K562 (cell line): ENCODE results near the gene SLC38A1. TPM values are rescaled to one million over a fixed set of nuclear protein-coding genes. Genes with fewer than 3 reads are reported as not detected.

Source experiments
- CEBPB ChIP-seq: fragments of 450-650 bp; IDR thresholded peaks from 2 replicates; pipeline ENCODE4 v1.6.1; 2016; ENCODE audit warnings: missing genetic modification characterization, missing compliant biosample characterization
- CEBPG ChIP-seq, 3 experiments: fragments of 200-800 bp in 1 of 3; sonication (Bioruptor generic) in 1 of 3; sonication (generic) in 1 of 3; formaldehyde crosslinking in 1 of 3; IDR thresholded peaks in 2 of 3; conservative IDR thresholded peaks in 1 of 3; 2 replicates each; pipeline versions ENCODE4 v1.6.1 to v1.8.0; 2016 to 2022; ENCODE audit warnings: missing compliant biosample characterization in 2 of 3, missing genetic modification characterization in 2 of 3, mild to moderate bottlenecking in 1 of 3, missing genetic modification reagents in 1 of 3
- CHD2 ChIP-seq: IDR thresholded peaks from 2 replicates; pipeline ENCODE4 v1.6.1; 2011; ENCODE audit warnings: low read depth, low read length
- ILK ChIP-seq: fragments of 450-650 bp; IDR thresholded peaks from 2 replicates; pipeline ENCODE4 v1.6.1; 2016; ENCODE audit warnings: missing genetic modification characterization, low read depth, mild to moderate bottlenecking, missing compliant biosample characterization, moderate library complexity, borderline replicate concordance
- JUND ChIP-seq, 2 experiments: IDR thresholded peaks; 2 replicates in 1 of 2; 3 replicates in 1 of 2; pipeline ENCODE4 v1.6.1; 2011; ENCODE audit warnings: borderline replicate concordance in 2 of 2, low read depth in 2 of 2, low read length in 2 of 2, improper control_type of control experiment in 1 of 2, missing biosample characterization in 1 of 2, missing genetic modification characterization in 1 of 2, missing genetic modification reagents in 1 of 2
- MTA2 ChIP-seq: fragments of 450-650 bp; IDR thresholded peaks from 2 replicates; pipeline ENCODE4 v1.6.1; 2016; ENCODE audit warnings: low read depth
- NCOA1 ChIP-seq: fragments of 450-650 bp; IDR thresholded peaks from 2 replicates; pipeline ENCODE4 v1.6.1; 2016; ENCODE audit warnings: low read depth
- NFATC3 ChIP-seq: fragments of 450-650 bp; IDR thresholded peaks from 2 replicates; pipeline ENCODE4 v1.6.1; 2017; ENCODE audit warnings: mild to moderate bottlenecking
- NONO ChIP-seq, 2 experiments: fragments of 200-400 bp in 1 of 2; fragments of 450-650 bp in 1 of 2; formaldehyde crosslinking in 1 of 2; IDR thresholded peaks; 2 replicates each; pipeline ENCODE4 v1.6.1; 2017; ENCODE audit warnings: low read depth in 2 of 2, mild to moderate bottlenecking in 2 of 2, moderate library complexity in 2 of 2, low read length in 1 of 2
- PCBP1 ChIP-seq: fragments of 200-400 bp; formaldehyde crosslinking; IDR thresholded peaks from 2 replicates; pipeline ENCODE4 v1.6.1; 2018; ENCODE audit warnings: mild to moderate bottlenecking, low read depth, low read length; ENCODE audit not compliant: poor library complexity, severe bottlenecking
- PPARD ChIP-seq: fragments of 250-450 bp; sonication (Bioruptor Pico); IDR thresholded peaks from 2 replicates; pipeline ENCODE4 v1.8.0; 2022; ENCODE audit warnings: inconsistent platforms, mild to moderate bottlenecking, moderate library complexity
- RB1 ChIP-seq: fragments of 450-650 bp; IDR thresholded peaks from 2 replicates; pipeline ENCODE4 v1.6.1; 2017; ENCODE audit warnings: low read depth, mild to moderate bottlenecking
- SMAD1 ChIP-seq: fragments of 150-350 bp; IDR thresholded peaks from 2 replicates; pipeline ENCODE4 v1.6.1; 2014; ENCODE audit warnings: low read length, low read depth; ENCODE audit not compliant: partially characterized antibody
- SMC3 ChIP-seq: conservative IDR thresholded peaks from 2 replicates; pipeline ENCODE4 v1.6.1; 2011; ENCODE audit warnings: low read depth, low read length, improper control_type of control experiment; ENCODE audit not compliant: insufficient read depth
- SRSF9 ChIP-seq: fragments of 200-400 bp; formaldehyde crosslinking; IDR thresholded peaks from 2 replicates; pipeline ENCODE4 v1.6.1; 2017; ENCODE audit warnings: low read depth, low read length, borderline replicate concordance
- ZNF766 ChIP-seq: fragments of 200-800 bp; sonication (Bioruptor generic); conservative IDR thresholded peaks from 2 replicates; pipeline ENCODE4 v1.6.1; 2016; ENCODE audit warnings: missing genetic modification characterization, missing compliant biosample characterization
- polyA plus RNA-seq, 8 experiments: library from polyadenylated mRNA; depleted of rRNA in 4 of 8; stranded (reverse) in 5 of 8; unstranded in 3 of 8; fragments of >200 nt; fragmentation: Nextera tagmentation in 2 of 8; fragmentation: Illumina TruSeq in 1 of 8; extraction: Ambion mirVana in 2 of 8; extraction: Trizol in 1 of 8; gene quantifications; 2 replicates each; pipeline versions ENCODE4 v1.2.1 to v1.2.3, GENCODE V29; 2011 to 2014; ENCODE audit warnings: inconsistent platforms in 1 of 8, missing spikeins in 1 of 8
- total RNA-seq, 7 experiments: library from RNA; depleted of rRNA in 6 of 7; stranded (reverse); fragments of >200 nt in 6 of 7; fragmentation: Illumina TruSeq in 2 of 7; extraction: Trizol in 2 of 7; gene quantifications; 2 replicates each; pipeline versions ENCODE4 v1.2.1 to v1.2.3, GENCODE V29; 2011 to 2021; ENCODE audit warnings: low replicate concordance in 1 of 7
- TF ChIP-seq, protein P1 (sequence below): fragments of 250-450 bp; sonication (Bioruptor Pico); IDR thresholded peaks from 2 replicates; pipeline ENCODE4 v1.4.0; 2020; ENCODE audit warnings: mild to moderate bottlenecking, moderate library complexity, borderline replicate concordance
- TF ChIP-seq, protein P2 (sequence below): fragments of 250-450 bp; sonication (Bioruptor Pico); IDR thresholded peaks from 2 replicates; pipeline ENCODE4 v1.5.0; 2021
- TF ChIP-seq, protein P3 (sequence below): fragments of 250-450 bp; sonication (Bioruptor Pico); IDR thresholded peaks from 2 replicates; pipeline ENCODE4 v1.4.0; 2020; ENCODE audit warnings: mild to moderate bottlenecking
- TF ChIP-seq, protein P4 (sequence below): fragments of 250-450 bp; sonication (Bioruptor Pico); IDR thresholded peaks from 2 replicates; pipeline ENCODE4 v1.5.0; 2022; ENCODE audit warnings: mild to moderate bottlenecking

Gene SLC38A1
- total and polyA plus RNA-seq, 9 of the 15 experiments (the other 6 are each of a cell fraction or from before 2014, with no cell fraction given) = 51.9 to 112 (median 75.0) TPM

DNA sequence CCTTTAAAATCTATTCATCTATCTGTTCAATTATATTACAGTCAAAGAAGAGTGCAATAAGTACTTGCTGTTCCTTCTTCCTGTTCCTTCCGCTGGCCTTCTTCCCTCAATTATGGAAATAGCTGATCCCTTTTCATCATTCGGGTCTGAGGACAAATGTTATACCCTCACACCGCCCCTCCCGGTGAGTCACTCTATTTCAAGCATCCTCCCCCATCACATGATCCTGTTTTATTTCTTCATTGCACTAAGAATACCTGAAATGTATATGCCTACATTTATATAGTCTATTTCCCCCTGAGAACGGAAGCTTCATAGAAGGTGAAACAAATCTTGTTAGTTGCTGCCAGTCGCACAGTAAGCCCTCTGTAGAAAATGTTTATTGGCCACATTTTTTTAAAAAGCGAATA is 2.5 kb downstream of the SLC38A1 start (continued):
- TF ChIP-seq, protein P1, sequence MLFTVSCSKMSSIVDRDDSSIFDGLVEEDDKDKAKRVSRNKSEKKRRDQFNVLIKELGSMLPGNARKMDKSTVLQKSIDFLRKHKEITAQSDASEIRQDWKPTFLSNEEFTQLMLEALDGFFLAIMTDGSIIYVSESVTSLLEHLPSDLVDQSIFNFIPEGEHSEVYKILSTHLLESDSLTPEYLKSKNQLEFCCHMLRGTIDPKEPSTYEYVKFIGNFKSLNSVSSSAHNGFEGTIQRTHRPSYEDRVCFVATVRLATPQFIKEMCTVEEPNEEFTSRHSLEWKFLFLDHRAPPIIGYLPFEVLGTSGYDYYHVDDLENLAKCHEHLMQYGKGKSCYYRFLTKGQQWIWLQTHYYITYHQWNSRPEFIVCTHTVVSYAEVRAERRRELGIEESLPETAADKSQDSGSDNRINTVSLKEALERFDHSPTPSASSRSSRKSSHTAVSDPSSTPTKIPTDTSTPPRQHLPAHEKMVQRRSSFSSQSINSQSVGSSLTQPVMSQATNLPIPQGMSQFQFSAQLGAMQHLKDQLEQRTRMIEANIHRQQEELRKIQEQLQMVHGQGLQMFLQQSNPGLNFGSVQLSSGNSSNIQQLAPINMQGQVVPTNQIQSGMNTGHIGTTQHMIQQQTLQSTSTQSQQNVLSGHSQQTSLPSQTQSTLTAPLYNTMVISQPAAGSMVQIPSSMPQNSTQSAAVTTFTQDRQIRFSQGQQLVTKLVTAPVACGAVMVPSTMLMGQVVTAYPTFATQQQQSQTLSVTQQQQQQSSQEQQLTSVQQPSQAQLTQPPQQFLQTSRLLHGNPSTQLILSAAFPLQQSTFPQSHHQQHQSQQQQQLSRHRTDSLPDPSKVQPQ (CRISPR knock-in tag) = no peak
- TF ChIP-seq JUND (IDR thresholded peaks at IDR 0.05; ENCODE audit: borderline replicate concordance, low read depth, low read length) (peak; percentile 88), JUND (tag; IDR thresholded peaks at IDR 0.05; ENCODE audit: borderline replicate concordance, low read depth, low read length) (peak; percentile 59; the same call in 2 of the 3 replicates), ZNF766 (CRISPR knock-in tag) (no peak), CEBPB (tag) (no peak), PCBP1 (no peak), SMAD1 (no peak), PPARD (CRISPR knock-in tag) (no peak), SRSF9 (no peak), CHD2 (no peak), CEBPG (CRISPR knock-in tag; IDR thresholded peaks at IDR 0.05) (no peak), CEBPG (tag; conservative IDR thresholded peaks at IDR 0.05 in 1 of 2, IDR thresholded peaks at IDR 0.05 in 1 of 2) (no peak; a peak in 1 of 4 replicates), RB1 (no peak), NFATC3 (no peak), ILK (tag) (no peak), MTA2 (no peak), SMC3 (no peak), NONO (IDR thresholded peaks at IDR 0.05; ENCODE audit: low read depth in 2 of 2, low read length in 1 of 2) (no peak), NCOA1 (no peak)
- TF ChIP-seq, protein P2, sequence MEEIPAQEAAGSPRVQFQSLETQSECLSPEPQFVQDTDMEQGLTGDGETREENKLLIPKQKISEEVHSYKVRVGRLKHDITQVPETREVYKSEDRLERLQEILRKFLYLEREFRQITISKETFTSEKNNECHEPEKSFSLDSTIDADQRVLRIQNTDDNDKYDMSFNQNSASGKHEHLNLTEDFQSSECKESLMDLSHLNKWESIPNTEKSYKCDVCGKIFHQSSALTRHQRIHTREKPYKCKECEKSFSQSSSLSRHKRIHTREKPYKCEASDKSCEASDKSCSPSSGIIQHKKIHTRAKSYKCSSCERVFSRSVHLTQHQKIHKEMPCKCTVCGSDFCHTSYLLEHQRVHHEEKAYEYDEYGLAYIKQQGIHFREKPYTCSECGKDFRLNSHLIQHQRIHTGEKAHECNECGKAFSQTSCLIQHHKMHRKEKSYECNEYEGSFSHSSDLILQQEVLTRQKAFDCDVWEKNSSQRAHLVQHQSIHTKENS (CRISPR knock-in tag) = no peak
- TF ChIP-seq, protein P3, sequence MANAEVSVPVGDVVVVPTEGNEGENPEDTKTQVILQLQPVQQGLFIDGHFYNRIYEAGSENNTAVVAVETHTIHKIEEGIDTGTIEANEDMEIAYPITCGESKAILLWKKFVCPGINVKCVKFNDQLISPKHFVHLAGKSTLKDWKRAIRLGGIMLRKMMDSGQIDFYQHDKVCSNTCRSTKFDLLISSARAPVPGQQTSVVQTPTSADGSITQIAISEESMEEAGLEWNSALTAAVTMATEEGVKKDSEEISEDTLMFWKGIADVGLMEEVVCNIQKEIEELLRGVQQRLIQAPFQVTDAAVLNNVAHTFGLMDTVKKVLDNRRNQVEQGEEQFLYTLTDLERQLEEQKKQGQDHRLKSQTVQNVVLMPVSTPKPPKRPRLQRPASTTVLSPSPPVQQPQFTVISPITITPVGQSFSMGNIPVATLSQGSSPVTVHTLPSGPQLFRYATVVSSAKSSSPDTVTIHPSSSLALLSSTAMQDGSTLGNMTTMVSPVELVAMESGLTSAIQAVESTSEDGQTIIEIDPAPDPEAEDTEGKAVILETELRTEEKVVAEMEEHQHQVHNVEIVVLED (CRISPR knock-in tag) = no peak
- TF ChIP-seq, protein P4, sequence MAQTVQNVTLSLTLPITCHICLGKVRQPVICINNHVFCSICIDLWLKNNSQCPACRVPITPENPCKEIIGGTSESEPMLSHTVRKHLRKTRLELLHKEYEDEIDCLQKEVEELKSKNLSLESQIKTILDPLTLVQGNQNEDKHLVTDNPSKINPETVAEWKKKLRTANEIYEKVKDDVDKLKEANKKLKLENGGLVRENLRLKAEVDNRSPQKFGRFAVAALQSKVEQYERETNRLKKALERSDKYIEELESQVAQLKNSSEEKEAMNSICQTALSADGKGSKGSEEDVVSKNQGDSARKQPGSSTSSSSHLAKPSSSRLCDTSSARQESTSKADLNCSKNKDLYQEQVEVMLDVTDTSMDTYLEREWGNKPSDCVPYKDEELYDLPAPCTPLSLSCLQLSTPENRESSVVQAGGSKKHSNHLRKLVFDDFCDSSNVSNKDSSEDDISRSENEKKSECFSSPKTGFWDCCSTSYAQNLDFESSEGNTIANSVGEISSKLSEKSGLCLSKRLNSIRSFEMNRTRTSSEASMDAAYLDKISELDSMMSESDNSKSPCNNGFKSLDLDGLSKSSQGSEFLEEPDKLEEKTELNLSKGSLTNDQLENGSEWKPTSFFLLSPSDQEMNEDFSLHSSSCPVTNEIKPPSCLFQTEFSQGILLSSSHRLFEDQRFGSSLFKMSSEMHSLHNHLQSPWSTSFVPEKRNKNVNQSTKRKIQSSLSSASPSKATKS (CRISPR knock-in tag) = no peak
